NCI-H1092 treated with DMSO at 0.1 percent for 48 hours (cell line): ENCODE results near the gene GRAMD1B.
A peak's percentile ranks its signal among the peaks of the same experiment; 100 is the strongest.

Source experiments
- DNase-seq: peaks from one replicate; lab custom pipeline; 2025; lab: John Stamatoyannopoulos, UW

Gene GRAMD1B

DNA sequence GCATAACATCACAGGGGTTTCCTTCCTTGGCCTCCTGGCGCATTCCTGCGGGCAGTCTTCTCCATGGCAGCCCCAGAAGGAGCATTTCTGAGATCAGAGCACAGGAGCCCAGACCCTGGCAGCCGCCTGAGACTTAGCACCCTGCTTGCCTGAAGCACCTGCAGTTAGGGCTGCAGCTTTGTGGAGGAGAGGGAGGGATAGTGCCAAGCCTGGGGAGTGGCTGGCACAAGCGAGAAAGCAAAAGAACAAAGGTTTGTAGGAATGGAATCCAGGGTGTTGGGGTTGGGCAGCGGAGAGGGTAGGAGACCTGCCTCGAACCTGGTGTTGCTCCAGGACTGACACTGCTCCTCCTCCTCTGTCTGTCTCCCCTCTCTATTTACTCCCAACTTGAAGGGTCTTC, 157.5 kb downstream of the GRAMD1B start:
- no peak for DNase-seq

DNA sequence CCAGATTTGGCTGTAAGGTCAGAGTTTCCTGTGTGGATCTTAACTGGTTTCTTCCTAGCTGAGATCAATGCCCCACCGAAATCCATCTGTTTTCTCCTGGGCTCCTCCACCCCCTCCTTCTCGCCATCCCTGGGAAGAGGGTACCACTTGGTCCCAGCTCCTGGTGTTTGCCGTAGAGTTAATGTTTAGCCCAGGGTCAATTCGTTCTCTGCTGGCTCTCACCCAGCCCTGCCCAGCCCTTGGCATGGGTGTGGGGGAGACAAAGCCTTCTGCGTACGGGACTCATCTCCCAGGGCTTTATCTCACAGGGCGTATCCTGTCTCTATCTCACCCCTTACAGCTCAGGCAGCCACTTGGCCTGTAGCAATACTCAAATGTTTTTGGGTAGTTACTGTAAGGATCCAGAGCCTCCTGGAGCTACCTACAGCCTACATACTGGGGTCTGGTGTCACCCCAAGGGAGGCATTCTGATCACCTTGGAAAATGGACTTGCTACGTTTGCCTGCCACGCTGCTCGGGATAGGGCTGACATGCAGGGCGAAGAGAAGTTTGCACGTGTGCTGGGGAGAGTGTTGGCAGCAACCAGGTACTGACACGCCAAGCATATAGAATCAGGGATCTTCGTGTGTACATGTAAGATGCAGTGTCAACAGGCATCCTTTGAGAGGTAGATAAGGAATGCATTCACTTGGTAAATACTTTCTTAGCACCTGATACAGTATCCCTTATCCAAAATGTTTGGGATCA, 158.2 kb downstream of the GRAMD1B start:
- DNase-seq = no peak

DNA sequence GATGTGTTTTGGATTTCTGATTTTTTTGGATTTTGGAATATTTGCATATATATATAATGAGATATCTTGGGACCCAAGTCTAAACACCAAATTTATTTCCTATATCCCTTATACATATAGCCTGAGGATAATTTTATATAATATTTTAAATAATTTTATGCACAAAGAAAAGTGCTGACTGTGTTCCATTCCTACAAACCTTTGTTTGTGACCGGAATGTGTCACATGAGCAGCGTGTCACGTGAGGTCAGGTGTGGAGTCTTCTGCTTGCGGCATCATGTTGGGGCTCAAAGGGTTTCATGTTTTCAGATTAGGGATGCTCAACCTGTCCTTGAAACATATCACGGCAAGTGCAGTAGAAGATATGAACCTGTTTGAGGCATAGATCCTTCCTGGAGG, 158.8 kb downstream of the GRAMD1B start:
- DNase-seq = no peak

DNA sequence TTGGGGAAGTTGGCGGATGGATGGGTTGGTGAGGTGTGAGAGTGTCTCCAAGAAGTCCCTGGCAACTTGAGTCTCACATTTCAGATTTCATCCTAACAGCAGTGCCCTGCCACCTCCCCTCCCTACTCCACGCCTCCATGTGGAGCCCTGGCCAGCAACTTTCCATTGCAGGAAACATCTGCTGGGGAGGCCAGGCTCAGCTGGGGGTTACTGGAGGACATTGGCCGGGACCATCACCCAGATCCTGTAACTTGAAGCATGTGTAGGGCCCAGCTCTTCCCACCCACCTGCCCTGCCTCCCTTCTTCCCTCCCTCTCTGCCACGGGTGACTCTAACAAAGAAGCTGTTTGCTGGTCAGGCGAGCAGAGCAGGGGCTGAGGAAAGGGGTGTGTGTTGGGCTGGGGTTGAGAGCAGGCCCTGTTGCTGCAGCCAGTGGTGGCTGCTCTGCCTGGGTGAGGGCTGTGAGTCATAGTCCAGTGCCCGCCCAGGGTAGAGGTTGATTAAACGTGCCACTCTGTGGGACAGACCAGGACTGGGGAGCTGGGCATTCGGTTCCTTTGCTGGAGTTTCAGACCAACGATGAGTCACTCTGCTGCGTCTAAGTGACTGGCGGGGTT, 160.3 kb downstream of the GRAMD1B start:
- DNase-seq = no peak

DNA sequence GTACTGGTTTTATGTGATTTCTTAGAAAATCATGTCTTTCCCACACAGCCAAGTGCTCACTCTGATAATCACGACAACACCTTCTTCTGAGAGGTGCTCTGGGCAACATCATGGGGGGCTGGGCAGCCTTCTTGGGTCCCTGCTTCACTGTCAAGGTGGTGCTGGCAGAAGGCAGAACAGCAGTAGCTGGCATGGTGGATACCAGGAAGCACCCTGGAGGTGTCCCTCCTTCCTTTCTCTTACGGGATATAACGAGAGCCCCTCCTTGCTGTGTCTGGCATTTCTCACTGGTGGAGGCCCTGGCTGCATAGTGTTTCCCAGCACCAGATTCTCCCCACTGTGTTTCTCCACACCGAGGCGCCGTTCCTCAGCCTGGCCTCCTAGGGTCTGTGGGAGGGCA, 163.5 kb downstream of the GRAMD1B start:
- no peak for DNase-seq

DNA sequence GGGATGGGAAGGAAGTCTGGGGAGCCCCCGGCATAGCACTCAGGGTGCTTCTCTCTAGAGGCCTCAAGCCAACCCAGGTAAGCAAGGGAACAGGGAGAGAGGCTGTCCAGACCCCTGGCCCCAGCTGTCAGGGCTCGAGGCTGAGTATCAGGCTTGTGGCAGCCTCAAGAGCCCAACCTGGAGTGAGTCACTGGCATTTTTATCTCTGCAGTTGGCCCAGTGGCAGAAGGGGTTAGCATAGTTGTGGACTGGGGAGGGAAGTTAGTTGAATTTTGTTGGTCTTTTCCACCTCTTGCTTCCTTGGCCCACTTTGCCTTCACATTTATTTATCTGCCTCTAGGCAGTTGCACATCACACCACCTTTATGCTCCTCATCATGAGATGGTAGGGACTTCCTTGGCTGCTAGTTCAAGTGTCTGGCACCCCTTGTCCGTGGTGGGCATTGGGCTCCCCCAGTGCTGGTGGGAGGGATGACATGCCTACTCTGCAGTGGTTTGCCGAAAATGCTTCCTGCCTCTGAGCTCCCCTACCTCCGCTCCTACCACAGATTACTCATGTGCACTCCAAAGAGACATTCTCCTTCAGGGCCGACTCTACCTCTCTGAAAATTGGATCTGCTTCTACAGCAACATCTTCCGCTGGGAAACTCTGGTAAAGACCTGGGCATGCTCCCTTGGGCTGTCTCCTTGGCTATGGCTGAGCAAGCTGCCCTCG, 164.3 kb downstream of the GRAMD1B start:
- DNase-seq = no peak

DNA sequence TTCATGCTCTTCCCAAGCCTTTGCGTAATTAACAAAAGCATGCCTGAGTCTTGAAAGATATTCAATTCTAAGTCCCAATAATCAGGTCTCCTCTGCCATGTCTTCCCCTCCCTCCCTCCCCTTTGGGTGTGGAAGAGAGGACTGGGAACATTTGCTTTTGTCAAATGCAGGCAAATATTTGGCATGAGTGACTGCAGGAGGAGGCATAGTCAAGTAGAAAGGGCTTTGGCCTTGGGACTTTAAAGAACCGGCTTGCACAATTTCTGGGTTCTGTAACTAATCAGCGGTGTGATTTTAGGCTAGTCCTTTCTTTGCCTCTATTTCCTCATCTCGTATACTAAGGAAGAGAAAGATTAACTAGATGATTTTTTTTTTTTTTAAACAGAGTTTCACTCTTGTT, 164.9 kb downstream of the GRAMD1B start:
- no peak for DNase-seq

DNA sequence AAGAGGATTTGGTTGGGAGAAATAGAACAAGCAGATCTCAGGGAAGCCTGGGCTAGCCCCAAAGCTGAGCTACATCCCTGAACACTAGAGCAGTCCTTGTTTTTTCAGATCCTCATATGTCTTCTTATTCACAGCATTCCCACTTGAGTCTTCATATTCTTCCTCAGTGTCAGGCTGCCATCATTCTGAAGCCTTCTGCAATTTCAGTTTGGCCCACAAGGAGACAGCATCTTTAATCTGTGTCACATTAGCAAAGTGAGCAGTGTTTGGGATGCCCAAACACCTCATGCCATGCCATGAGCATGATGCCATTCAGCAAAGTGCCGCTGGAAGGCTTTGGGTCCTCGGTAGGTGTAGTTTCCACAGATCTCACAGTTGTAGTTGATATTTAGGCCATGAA, 167.8 kb downstream of the GRAMD1B start:
- DNase-seq = no peak

DNA sequence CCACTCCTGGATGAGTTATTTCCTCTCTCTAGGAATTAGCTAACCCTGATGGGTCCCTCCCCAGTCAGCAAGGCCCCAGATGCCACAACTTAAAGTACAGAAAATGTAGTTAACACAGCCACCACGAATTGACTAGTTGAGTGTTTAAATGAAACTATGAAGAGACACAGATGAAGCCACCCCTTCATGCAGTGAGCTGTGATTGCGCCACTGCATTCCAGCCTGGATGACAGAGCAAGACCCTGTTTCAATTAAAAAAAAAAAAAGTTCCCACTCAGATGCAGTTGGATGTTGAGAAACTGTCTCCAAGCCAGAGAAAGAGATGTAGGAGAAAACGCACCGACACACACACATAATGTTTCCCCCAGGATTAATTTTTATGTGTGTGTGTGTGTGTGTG, 171.1 kb downstream of the GRAMD1B start:
- DNase-seq = no peak

DNA sequence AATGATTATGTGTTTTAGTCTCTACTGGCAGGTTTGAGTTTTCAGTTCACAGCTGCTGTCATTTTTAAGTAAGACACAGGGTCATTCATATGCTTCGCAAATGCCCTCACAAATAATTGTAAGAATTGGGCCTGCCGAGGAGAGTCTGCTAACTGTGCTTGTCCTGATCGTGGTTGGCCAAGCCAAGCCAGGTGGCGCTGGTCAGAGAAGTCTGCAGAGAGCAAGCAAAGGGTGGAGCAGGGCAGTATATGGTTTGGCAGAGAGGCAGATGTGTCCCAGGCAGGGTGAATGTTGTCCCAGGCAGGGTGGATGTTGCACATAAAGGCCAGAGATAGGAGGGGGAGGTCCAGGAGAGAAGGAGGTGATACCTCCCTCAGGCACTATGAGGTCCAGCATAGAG, 171.7 kb downstream of the GRAMD1B start:
- DNase-seq = no peak

DNA sequence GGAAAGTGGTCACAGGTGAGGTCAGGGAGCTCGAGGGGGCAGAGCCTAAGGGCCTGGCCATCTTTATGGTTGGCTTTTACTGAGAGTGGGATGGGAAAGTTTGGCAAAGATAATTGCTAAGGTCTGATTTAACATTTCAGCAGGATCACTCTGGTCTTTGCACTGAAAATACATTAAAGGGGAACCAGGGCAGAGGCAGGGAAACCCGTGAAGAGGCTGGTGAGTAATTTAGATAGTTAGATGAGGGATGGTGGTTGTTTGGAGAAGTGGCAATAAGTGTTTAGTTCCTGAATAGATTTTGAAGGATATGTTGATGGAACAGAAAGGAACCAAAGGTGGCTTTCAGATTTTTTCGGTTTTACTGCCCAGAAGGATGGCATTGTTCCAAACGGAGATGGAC, 173.6 kb downstream of the GRAMD1B start:
- DNase-seq = peak; percentile 4

DNA sequence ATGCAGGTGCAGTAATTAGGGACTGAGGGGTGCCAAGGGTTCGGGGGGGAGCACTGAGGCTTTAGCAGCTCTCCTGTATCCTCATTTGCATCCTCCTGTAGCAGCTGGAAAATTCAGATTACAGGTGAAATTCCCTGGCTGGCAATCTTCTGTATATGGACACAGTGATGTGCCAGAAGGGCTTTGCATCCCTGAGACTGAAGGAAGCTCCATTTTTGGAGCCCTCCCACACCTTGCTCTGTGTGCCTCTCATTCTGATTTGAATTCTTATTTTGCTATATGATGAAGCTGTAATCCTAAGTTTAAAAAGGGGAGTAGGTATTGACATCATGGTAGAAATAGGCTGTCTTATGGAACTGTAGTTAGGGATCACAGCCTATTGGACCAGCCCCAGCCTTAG, 177.7 kb downstream of the GRAMD1B start:
- DNase-seq = no peak

DNA sequence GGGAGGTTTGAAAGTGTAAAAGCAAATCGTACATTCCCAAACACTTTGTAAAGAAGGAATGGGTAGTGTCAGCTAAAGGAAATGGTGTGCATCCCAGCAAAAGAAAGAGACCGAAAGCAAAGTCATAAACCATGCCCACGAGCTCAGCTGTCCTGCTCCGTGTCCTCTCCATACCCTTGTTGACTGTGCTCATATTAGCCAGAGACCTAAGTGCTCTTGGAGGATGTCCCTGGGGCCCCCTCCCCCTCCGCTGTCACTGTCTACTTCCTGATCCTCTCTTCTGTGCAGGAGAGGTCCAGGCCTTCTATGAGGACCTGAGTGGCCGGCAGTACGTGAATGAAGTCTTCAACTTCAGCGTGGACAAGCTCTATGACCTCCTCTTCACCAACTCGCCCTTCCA, 178.3 kb downstream of the GRAMD1B start:
- DNase-seq = no peak

DNA sequence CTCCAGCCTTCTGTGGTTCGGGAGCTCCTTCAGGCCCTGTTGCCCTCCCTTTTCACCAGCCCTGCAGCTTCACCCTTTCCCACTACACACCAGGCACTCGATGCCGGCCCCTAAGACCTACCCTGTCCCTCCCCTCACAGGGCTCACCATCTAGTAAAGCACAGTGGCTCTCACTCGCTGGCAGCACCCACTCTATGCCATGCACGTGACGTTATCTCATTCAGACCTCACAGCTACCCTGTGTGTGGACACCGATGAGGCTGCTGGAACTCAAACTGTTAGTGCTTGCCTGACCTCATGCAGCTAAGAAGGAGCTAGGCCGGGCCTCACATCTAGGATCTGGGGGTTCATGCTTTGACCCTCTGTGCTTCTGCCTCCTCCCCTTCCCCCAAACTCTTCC, 178.9 kb downstream of the GRAMD1B start:
- DNase-seq = no peak

DNA sequence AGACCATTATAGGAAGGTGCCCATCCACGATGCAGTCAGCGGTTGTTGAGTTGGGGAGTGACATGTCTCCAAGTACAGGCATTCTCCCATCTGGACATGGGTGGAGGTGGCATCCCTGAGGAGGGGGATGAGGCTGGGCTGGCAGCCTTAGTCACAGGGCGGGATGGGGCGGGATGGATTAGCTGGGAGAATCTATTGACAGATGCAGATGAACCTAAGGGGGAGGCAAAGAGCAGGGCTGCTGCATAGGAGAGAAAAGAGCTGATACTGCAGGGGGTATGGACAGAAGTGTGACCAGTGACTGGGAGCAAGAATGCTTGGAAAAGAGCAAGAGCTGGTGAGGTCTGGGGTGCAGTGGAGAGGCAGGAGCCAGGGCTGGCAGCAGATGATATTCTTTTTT, 181.6 kb downstream of the GRAMD1B start:
- no peak for DNase-seq

DNA sequence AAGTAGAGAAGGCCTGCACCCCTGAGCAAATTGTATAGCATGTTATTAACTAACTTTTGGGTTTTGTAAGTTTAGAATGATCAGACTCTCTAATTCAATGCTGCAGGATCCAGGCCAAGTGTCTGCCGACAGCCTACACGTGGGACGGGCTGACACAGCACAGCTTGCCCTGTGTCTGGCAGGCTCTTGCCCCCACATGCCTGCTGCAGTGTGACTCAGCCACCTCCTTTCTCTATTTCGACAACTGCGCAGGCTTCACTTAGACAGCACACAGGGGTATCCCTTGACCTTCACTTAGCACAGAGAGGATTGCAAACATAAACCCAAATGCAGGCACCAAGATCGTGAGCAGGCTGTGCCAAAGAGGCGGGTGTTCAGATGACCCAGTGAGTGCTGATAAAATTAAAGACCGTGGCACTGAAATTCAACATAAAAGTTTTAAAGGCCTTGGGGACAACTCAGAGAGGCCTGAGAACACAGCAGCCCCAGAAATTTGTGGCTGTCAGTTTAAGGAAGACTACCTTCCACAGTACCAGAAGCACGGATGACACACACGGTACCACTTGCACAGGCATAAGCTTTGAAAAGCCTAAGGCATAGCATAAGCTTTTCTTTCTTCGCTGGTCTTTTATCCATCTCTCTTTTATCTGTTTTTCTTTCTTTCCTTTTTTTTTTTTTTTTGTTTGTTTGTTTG, 186.6 kb downstream of the GRAMD1B start:
- DNase-seq = no peak

DNA sequence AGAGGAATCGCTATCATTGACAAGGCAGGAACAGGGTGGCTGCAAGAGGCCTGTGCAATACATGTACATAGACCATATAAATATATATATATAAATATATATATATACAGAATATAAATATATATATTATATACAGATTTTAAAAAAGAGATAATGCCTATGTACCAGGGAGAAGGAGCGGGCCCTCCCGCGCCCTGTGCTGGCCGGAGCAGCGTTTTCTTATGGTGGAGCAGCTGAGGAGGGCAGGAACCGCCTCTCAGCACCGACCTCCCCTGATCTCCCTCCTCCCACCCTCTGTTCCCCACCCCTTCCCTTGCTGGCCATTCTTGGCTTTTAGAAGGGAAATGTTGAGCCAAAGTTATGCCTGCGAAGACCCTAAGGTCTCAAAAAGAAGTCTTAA, 192.5 kb downstream of the GRAMD1B start:
- no peak for DNase-seq

DNA sequence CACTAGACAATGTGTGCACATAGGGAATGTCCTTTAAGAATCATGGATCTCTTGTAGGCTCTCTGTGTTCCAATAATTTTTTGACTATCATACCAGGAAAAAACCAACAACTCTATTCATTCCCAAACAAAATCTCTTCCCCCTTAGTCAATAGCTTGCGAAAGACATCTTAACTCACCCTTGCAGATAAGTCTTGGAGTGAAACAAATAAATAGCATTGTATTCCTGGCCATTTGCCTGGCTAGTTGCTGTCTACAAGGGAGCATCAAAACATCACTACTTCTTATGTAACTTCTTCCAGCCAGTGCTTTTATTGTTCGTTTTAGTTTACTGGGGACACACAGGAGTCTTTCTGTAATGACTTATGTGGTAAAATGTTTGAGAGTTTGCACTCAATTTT, 194.9 kb downstream of the GRAMD1B start:
- no peak for DNase-seq

DNA sequence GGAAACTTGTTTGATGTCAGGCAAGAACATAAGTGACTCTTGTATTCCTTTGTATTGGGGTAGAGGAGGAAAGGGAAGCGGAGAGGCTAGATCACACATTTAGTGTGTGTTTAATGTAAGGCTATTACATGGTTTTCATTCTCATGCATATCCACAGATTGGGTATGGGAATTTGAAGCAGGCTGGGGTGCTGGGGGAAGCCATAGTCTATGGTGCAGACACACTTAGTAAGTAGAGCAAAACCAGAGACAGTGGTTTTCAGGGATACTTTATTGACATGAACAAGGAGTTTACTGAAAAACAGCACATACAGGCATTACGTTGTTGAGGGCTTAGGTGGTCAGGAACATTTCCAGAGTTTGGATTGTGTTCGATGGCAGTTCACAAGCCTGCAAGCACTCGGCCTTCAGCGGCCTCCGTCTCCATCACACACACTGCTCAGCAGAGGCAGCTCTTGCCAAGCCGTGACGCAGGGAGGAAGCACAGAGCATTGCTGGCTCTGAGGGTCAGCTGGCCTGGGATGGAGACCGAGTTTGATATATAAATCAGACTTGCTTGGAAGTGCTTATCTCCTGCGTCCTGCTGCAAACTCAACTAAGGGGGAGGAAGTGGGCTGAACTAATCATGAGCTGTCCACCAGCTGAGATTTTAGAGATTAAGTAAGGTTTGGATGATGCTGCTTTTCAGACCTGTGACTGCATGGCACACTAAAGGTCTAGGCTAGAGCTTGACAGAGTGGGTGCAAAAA, 199.0 kb downstream of the GRAMD1B start:
- no peak for DNase-seq

DNA sequence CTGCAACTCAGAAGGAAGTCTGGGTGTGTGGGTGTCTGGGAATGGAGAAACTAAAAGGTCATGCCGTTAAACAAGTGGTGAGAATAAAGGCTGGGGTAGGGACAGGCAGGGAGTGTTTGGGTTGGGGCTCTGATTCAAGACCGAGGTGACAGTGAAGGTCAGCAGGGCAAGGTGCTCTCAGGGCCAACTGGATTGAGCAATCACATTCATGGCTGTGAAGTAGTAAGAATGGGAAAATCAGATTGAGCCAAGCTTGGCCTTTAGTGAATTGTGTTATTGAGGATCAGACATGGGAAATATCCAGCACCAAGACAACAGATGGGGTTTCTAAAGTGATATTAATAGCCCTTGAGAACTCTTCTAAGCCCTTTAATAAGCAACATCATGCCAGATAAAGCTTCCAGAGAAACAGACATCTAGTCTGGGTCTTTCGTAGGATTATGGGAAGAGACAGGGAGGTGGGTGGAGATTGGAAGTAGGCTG, 200.1 kb downstream of the GRAMD1B start:
- no peak for DNase-seq

DNA sequence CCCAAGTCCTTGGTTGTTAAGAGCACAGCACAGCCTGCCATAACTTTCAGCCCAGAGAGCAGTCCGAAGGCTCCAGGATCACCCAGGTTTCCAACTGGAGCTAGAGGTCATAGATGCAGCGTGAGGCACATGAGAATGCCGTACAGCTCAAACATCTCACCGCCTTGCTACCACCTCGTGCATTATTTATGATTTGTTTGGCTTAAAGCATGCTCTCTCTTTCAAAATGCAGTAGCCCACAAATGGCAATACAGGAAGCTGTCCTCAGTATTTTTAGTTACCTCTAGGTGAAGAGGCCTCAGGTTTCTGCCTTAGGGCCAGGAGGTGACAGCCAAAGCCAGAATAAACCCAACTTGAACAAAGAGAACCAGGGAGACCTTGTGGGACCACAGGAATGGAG, 210.0 kb downstream of the GRAMD1B start:
- DNase-seq = no peak
